HG03354 (cell line): ENCODE measurements around the gene ADIPOR2.
"Not testable (repeated sequence)": the region's sequence is repeated elsewhere in the genome, so short reads cannot be mapped to it uniquely, and the experiment has no call there.

Source experiments
- ATAC-seq: cut with Tn5 transposase; IDR thresholded peaks from one replicate; pipeline ENCODE4 v1.9.1; 2021; ENCODE audit warnings: mild to moderate bottlenecking; ENCODE audit not compliant: unreplicated experiment, poor library complexity, severe bottlenecking

Gene ADIPOR2

GRCh38 chr12:1663440-1664132 lies 27.3 kb upstream of the ADIPOR2 start:
- ATAC-seq: no peak

- ATAC-seq: no peak
Measured at GRCh38 chr12:1665366-1665765, 25.5 kb upstream of the ADIPOR2 start.

DNA sequence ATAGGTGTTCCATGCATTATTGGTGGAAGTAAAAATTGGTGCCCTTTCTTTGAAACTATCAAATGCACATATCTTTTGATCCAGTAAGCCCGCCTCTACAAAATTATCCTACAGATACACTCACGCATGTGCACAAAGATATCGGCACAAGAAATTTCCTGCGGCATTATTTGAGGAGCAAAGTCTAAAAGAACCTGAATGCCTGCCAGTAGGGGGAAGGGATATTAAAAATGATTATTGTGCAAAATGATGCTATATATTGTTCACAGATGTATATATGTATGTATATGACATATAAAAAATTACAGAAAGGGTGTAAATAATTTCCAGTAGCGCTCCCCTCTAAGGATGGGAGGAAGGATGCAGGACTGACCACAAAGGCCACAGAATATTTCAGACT lies 24.7 kb upstream of the ADIPOR2 start:
- no peak for ATAC-seq

GRCh38 chr12:1666685-1667162 lies 24.1 kb upstream of the ADIPOR2 start:
- no peak for ATAC-seq

DNA sequence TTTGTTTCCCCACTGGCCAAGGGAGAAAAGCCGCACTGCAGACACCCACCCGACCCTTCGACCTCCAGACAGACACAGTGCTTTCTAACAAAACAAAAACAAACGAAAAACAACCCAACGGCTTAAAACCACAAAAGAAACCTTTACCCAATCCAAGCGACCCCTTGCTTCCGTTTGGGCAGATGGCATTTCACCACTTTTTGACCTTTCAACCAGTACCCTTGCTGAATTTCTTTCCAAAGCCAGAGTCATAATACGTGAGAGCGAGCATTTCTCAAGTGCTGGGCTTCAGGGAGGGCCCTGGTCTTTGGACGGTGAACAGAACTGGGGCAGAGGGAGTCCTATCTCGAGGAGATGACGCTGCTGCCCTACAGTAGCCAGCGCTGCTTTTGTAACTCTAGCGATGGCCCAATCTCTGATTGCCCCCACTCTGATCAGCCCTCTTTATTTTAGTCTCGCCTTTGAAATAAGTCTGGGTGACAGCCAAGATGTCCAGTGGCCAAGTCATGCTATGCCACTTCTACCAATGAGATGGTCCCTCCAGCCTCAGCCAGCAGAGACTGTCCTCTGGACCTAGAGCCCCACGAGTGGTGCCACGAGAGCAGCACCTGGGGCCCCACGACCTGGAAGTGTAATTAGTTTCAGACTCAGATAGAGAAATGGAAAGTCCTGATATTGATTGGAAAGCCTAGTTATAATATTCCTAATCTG lies 21.9 kb upstream of the ADIPOR2 start:
- ATAC-seq: no peak

DNA sequence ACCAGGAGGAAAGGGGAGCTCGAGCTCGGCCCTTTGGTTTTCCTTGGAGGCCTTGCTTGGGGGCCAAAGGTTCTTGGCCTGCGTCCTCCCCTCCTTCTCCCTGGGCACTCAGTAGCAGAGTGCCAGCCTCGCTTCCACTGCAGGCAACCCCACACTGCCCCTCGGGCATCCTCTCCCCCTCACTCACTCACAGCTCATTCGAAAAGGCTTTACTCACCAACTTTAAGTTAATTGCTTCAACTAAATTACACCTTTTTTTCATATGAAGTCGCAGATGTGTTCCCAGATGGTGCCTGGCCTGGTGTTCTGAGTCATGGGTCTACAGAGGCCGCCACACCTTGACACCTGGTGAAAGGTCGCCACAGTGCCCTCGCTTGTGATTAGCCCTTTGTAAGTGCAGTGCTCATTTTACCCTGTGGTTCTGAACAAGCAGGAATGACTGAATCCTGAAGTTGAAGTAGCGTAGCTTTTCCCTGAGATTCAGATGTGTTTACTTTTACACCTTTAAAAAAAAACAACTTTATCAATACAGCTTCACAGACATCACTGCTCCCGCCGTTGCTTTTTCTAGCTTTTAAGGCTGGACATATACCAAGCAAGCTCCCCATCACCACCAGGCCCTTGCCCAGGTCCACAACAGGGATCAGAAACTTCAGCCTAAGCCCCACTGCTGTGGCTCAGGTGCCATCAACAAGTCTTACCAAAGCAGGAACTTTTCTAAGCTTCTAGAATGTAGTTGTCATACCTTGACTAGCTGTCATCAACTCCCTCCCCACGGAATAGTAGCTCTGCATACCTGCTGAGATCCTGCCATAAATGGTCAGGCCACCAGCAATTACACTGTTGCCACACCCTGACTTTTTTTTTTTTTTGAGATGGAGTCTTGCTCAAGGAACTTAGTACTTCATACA lies 20.3 kb upstream of the ADIPOR2 start:
- no peak for ATAC-seq

GRCh38 chr12:1676043-1676442 lies 14.8 kb upstream of the ADIPOR2 start:
- no peak for ATAC-seq

DNA sequence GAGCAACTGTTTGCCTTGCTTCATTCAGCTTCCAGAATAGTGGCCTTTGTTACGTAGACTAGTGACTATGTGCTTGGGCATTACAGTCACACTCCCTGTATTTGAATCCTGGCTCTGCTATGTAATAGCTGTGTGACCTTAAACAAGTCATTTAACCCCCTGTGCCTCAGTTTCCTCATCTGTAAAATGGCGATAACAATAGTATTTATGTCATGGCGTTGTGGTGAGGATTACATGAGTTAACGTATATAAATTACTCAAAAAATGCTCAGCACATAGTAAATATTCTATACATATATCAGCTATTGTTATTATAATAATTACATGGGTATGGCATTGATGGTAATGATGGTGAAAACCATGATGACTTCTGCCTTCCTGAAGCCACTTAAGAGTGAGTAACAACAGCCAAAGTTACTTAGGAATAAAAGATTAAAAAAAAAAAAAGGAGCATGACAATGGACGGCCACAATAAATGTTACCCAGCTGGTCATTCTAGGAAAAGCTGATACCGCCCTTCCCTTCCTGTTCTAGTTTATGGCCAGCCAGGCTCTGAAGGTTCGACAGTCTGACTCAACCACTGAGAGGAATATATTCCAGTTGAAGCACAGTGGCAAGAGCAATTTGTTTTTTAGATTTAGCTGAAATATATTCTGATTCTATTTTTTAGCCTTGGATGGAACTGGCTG lies 9.9 kb upstream of the ADIPOR2 start:
- ATAC-seq: no peak

DNA sequence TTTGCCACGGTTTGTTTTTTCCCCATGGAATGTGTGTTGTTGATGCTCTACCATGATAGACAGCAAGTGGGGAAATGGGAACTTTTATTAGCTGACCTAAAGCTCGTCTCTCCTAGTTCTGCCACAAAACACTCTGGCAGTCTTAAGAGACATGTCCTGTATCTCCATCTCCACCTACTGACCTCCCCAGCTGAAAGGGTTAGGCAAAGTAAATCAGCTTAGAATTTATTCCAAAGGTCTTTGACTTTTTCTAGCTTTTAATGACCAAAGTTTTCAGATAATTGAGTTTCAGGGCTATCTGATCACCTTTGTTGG lies 9.4 kb upstream of the ADIPOR2 start:
- no peak for ATAC-seq

GRCh38 chr12:1688086-1688710 lies 2.7 kb upstream of the ADIPOR2 start:
- ATAC-seq: no peak

- ATAC-seq: peak; percentile 48
Measured at GRCh38 chr12:1691123-1692007, 495 bp downstream of the ADIPOR2 start.

DNA sequence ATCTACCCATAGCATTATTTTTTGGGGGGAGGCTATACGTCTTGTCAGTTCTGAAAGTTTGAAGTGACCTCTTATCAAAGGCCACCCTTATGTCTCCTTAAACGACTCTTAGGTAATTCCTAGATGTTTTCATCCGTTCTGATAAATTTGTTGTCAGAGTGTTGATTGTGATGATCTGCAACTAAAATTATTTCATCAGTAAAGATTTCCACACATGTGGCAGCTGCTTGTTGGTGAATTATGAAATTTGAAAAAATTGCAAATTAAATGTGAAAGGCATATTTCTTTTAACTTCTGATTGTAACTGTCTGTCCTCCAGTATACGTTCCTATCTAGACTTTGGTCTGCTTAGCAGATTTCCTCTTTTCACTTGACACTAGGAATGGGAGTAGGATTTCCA lies 1.4 kb downstream of the ADIPOR2 start:
- no peak for ATAC-seq

DNA sequence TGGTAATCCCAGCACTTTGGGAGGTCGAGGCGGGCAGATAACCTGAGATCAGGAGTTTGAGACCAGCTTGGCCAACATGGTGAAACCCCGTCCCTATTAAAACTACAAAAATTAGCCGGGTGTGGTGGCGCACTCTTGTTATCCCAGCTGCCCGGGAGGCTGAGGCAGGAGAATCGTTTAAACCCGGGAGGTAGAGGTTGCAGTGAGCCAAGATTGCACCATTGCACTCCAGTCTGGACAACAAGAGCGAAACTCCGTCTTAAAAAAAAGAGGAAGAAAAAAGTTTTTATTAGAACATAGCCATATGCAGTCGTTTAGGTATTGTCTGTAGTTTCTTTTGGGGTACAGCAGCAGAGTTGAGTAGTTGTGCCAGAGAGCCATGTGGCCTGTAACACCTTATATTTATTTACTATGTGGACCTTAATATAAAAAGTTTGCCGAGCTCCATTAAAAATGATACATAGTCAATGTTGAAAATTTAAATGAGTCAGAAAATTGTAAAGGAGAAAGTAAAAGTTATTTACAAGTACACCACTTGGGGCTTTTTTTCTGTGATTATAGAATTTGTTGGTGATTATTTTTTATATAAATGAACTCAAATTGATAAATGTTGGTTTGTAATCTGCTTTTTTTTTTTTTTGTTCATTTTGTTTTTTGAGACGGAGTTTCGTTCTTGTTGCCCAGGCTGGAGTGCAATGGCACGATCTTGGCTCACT lies 2.2 kb downstream of the ADIPOR2 start:
- no peak for ATAC-seq

DNA sequence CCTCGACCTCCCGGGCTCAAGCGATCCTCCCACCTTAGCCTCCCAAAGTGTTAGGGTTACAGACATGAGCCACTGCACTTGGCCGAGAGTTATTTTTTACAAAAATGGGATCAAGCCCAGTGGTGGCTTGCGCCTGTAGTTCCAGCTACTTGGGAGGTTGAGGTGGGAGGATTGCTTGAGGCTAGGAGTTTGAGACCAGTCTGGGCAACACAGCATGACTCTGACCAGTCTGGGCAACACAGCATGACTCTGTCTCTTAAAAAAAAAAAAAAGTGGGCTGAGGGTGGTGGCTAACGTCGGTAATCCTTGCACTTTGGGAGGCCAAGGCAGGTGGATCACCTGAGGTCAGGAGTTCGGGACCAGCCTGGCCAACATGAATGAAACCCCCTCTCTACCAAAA lies 4.2 kb downstream of the ADIPOR2 start:
- ATAC-seq: not testable (repeated sequence)

DNA sequence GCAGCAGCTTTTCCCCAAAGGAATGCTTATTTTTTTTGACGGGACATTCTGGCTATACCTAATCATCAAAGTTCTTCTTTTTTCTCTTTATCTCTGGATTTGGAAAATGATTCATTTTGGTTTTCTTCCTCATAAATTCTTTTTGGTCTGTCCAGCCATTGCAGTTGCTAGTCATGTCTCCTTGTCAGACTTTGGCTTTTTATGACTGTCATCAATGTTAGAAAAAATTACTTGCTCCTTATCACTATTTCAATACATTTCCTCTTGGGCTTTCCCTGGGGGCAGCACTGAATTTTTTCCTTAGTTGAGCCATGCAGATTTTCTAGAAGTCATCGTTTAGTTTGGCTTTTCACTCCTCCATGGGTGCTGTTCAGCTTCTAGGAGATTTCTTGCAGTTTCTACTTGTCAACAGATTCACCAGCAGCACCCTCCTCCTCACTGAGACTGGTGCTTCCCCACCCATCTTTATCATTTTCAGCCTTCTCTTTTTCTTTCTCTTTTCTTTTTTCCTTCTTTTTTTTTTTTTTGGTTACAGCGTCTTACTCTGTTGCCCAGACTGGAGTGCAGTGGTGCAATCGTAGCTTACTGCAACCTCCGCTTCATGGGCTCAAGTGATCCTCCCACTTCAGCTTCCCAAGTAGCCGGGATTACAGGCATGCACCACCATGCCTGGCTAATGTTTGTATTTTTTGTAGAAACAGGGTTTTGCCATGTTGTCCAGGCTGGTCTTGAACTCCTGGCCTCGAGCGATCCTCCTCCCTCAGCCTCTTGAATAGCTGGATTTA lies 5.2 kb downstream of the ADIPOR2 start:
- no peak for ATAC-seq

- no peak for ATAC-seq
Measured at GRCh38 chr12:1696800-1697199, 5.9 kb downstream of the ADIPOR2 start.

- no peak for ATAC-seq
Measured at GRCh38 chr12:1697271-1697670, 6.4 kb downstream of the ADIPOR2 start.
